PC-3 (cell line): ENCODE measurements around the gene STK38L.

Source experiments
- CTCF ChIP-seq: fragments of 300-600 bp; sonication (generic); conservative IDR thresholded peaks from 2 replicates; pipeline ENCODE4 v1.5.1; 2017; ENCODE audit warnings: antibody characterized with exemption, low read depth, mild to moderate bottlenecking, low read length
- EZH2phosphoT487 ChIP-seq: fragments of 300-600 bp; sonication (generic); IDR thresholded peaks from 2 replicates; pipeline ENCODE4 v1.6.1; 2018; ENCODE audit warnings: mild to moderate bottlenecking, antibody characterized with exemption, low read length, borderline replicate concordance

- TF ChIP-seq CTCF (no peak), EZH2phosphoT487 (no peak)
Observed at GRCh38 chr12:27284021-27284420, 39.9 kb downstream of the STK38L start.
